ENCODE results near the gene UNC5C.
A peak's percentile ranks its signal among the peaks of the same experiment; 100 is the strongest.

The UNC5C gene

GRCh38 chr4:95505151-95505550 lies 43.6 kb downstream of the UNC5C start:
- Histone ChIP-seq H3K27ac (ENCODE audit: extremely low read depth, low read depth, low read length) (no peak overlapping the region), H3K9me3 (ENCODE audit: control insufficient read depth, insufficient read depth, low read depth, low read length) (no peaks in the 10 kb centered on the region), H3K4me3 (ENCODE audit: low read depth, low read length) (no peak overlapping the region), H3K36me3 (ENCODE audit: control insufficient read depth in 2 of 2, insufficient read depth in 1 of 2, low read length in 2 of 2) (no peaks in the 10 kb centered on the region), H3K4me1 (ENCODE audit: control insufficient read depth, insufficient read depth, low read length) (peaks cover 12% of the 10 kb centered on the region)
- CTCF ChIA-PET, result no interaction called here
- POLR2A ChIA-PET, result no interaction called here
- TF ChIP-seq ZNF629 (tag by site-specific recombination; IDR thresholded peaks at IDR 0.05) (no peak), INSM2 (tag by site-specific recombination; IDR thresholded peaks at IDR 0.05) (no peak), ZNF18 (tag by site-specific recombination; IDR thresholded peaks at IDR 0.05) (0 out of 2 replicates have a peak, but pooled peaks have one; percentile 36), ZNF580 (tag by site-specific recombination; IDR thresholded peaks at IDR 0.05) (no peak), ZNF747 (tag by site-specific recombination; IDR thresholded peaks at IDR 0.05) (no peak), ZXDB (tag by site-specific recombination; IDR thresholded peaks at IDR 0.05) (peak; percentile 57), BCL6B (tag by site-specific recombination; IDR thresholded peaks at IDR 0.05) (no peak), ZNF704 (tag by site-specific recombination; IDR thresholded peaks at IDR 0.05) (no peak), ZNF248 (tag by site-specific recombination; IDR thresholded peaks at IDR 0.05) (no peak), KLF8 (tag by site-specific recombination; IDR thresholded peaks at IDR 0.05) (no peak), TCF7L2 (IDR thresholded peaks at IDR 0.05; ENCODE audit: borderline replicate concordance, low read depth, low read length) (0 out of 2 replicates have a peak, but pooled peaks have one; percentile 17), ZNF155 (tag by site-specific recombination; IDR thresholded peaks at IDR 0.05) (no peak), BCL11A (tag by site-specific recombination; IDR thresholded peaks at IDR 0.05; ENCODE audit: low read depth) (no peak), ZSCAN4 (tag by site-specific recombination; IDR thresholded peaks at IDR 0.05) (no peak), ZNF184 (tag by site-specific recombination; IDR thresholded peaks at IDR 0.05) (no peak), ZNF324 (tag by site-specific recombination; IDR thresholded peaks at IDR 0.05) (no peak), ZNF777 (tag by site-specific recombination; IDR thresholded peaks at IDR 0.05; ENCODE audit: borderline replicate concordance) (no peak), ZNF280C (tag by site-specific recombination; IDR thresholded peaks at IDR 0.05) (no peak), PRDM1 (tag by site-specific recombination; IDR thresholded peaks at IDR 0.05) (no peak), FEZF1 (tag by site-specific recombination; IDR thresholded peaks at IDR 0.05) (peak; percentile 94), ZBTB20 (tag by site-specific recombination; IDR thresholded peaks at IDR 0.05) (no peak), ZSCAN16 (tag by site-specific recombination; IDR thresholded peaks at IDR 0.05) (no peak), ZBTB26 (tag by site-specific recombination; optimal IDR thresholded peaks at IDR 0.05) (no peak), ZNF16 (tag by site-specific recombination; IDR thresholded peaks at IDR 0.05; ENCODE audit: low read depth) (no peak), GLI4 (tag by site-specific recombination; IDR thresholded peaks at IDR 0.05) (no peak), ZNF843 (tag by site-specific recombination; IDR thresholded peaks at IDR 0.05) (peak; percentile 71), ZNF791 (tag by site-specific recombination; IDR thresholded peaks at IDR 0.05) (no peak), BCL11B (tag by site-specific recombination; IDR thresholded peaks at IDR 0.05; ENCODE audit: low read depth) (no peak), ZNF664 (tag by site-specific recombination; IDR thresholded peaks at IDR 0.05) (no peak), ZNF121 (tag by site-specific recombination; IDR thresholded peaks at IDR 0.05) (no peak)

All from HEK293 (cell line).